Activated CD8-positive, alpha-beta T cell treated with anti-CD3 and anti-CD28 coated beads for 36 hours (primary cell): Measurements from ENCODE around the gene GPBP1. TPM values are rescaled to one million over a fixed set of nuclear protein-coding genes. Genes with fewer than 3 reads are reported as not detected.
"Not testable (repeated sequence)": the region's sequence is repeated elsewhere in the genome, so short reads cannot be mapped to it uniquely, and the experiment has no call there.

Source experiments
- ATAC-seq: fragments of 200-7000 bp; cut with Tn5 transposase; one replicate; pipeline ENCODE4 v1.10.0; 2021; ENCODE audit warnings: mild to moderate bottlenecking, moderate library complexity
- CTCF ChIA-PET: fragments of 350-600 bp; sonication (Branson Sonifier 250); formaldehyde crosslinking; loops from one replicate; lab custom pipeline; 2021; ENCODE audit warnings: antibody characterized with exemption; lab: Charles Lee
- POLR2A ChIA-PET: fragments of 350-600 bp; sonication (Branson Sonifier 250); formaldehyde crosslinking; loops from one replicate; lab custom pipeline; 2021; ENCODE audit warnings: antibody characterized with exemption; lab: Charles Lee
- DNase-seq: peaks from one replicate; pipeline ENCODE4 v3.0.0-alpha.2; 2020
- H3K27ac Mint-ChIP-seq: one replicate; pipeline ENCODE4 v1.8.0; 2021; ENCODE audit warnings: mild to moderate bottlenecking, mixed read lengths
- H3K27me3 Mint-ChIP-seq: one replicate; pipeline ENCODE4 v1.8.0; 2021; ENCODE audit warnings: mixed read lengths
- H3K36me3 Mint-ChIP-seq: one replicate; pipeline ENCODE4 v1.8.0; 2021; ENCODE audit warnings: low read depth, mixed read lengths
- H3K4me1 Mint-ChIP-seq: one replicate; pipeline ENCODE4 v1.8.0; 2021; ENCODE audit warnings: low read depth, mixed read lengths
- H3K4me3 Mint-ChIP-seq: one replicate; pipeline ENCODE4 v1.8.0; 2021; ENCODE audit warnings: mild to moderate bottlenecking, moderate library complexity, mixed read lengths
- H3K9me3 Mint-ChIP-seq: one replicate; pipeline ENCODE4 v1.8.0; 2021; ENCODE audit warnings: mixed read lengths
- CTCF ChIP-seq: fragments of 200-600 bp; IDR thresholded peaks from one replicate; pipeline ENCODE4 v1.8.0; 2022; ENCODE audit warnings: antibody characterized with exemption, mild to moderate bottlenecking
- intact Hi-C: fragments of 100-400 bp; cut with micrococcal nuclease; formaldehyde crosslinking; loops from one replicate; pipeline ENCODE4 v1.10.0; 2022
- total RNA-seq, 2 experiments: library from RNA; stranded (reverse); gene quantifications; one replicate each; pipeline ENCODE4 v1.2.3, GENCODE V29; 2021

Gene GPBP1
- total RNA-seq, 2 experiments from 2014 or later, result 87.9 to 88.5 TPM

GRCh38 chr5:57304931-57305330 is 131.1 kb downstream of the GPBP1 start:
- Mint-ChIP-seq H3K27ac (no peak overlapping the region), H3K4me3 (no peak overlapping the region), H3K9me3 (peaks cover 2% of the 10 kb centered on the region), H3K27me3 (no peaks in the 10 kb centered on the region), H3K4me1 (peaks cover 19% of the 10 kb centered on the region), H3K36me3 (no peaks in the 10 kb centered on the region)
- no peak for TF ChIP-seq CTCF
- intact Hi-C loops, result no loop called here
- ATAC-seq, result no peak
- DNase-seq, result no peak
- POLR2A ChIA-PET, result no interaction called here
- CTCF ChIA-PET, result no interaction called here

GRCh38 chr5:57306359-57306758 is 132.5 kb downstream of the GPBP1 start:
- H3K4me1 Mint-ChIP-seq, result peaks cover 13% of the 10 kb centered on the region

GRCh38 chr5:57307516-57307915 is 133.7 kb downstream of the GPBP1 start:
- H3K27me3 Mint-ChIP-seq, result no peaks in the 10 kb centered on the region
- ChIA-PET POLR2A (no interaction called here), CTCF (interaction anchor here (0.9 to 1.7 kb wide), 3 partner anchors 9 to 1153 kb away, joined by 3 to 4 read pairs (median 4); no protein-coding TSS in a partner anchor)
- no peak overlapping the region for H3K4me3 Mint-ChIP-seq
- H3K9me3 Mint-ChIP-seq, result peaks cover 2% of the 10 kb centered on the region
- DNase-seq (no peak), ATAC-seq (no peak)
- no peak for TF ChIP-seq CTCF
- no peak overlapping the region for H3K27ac Mint-ChIP-seq
- intact Hi-C loops, result no loop called here
- peaks cover 3% of the 10 kb centered on the region for H3K4me1 Mint-ChIP-seq
- no peaks in the 10 kb centered on the region for H3K36me3 Mint-ChIP-seq

More at GRCh38 chr5:57306359-57306758, 132.5 kb downstream of the GPBP1 start:
- intact Hi-C loops, result no loop called here
- H3K4me3 Mint-ChIP-seq, result no peak overlapping the region
- no peak overlapping the region for H3K27ac Mint-ChIP-seq
- peaks cover 2% of the 10 kb centered on the region for H3K9me3 Mint-ChIP-seq
- DNase-seq (no peak), ATAC-seq (no peak)
- ChIA-PET POLR2A (no interaction called here), CTCF (no interaction called here)
- TF ChIP-seq CTCF, result no peak
- no peaks in the 10 kb centered on the region for H3K36me3 Mint-ChIP-seq
- no peaks in the 10 kb centered on the region for H3K27me3 Mint-ChIP-seq

GRCh38 chr5:57309022-57309421 is 135.2 kb downstream of the GPBP1 start:
- H3K9me3 Mint-ChIP-seq, H3K27ac Mint-ChIP-seq, CTCF ChIA-PET, DNase-seq, H3K27me3 Mint-ChIP-seq, H3K4me3 Mint-ChIP-seq, ATAC-seq, H3K4me1 Mint-ChIP-seq, H3K36me3 Mint-ChIP-seq, intact Hi-C loops: not testable (repeated sequence)
- POLR2A ChIA-PET, result interaction anchor here (0.5 kb wide), 1 partner anchor 193 kb away, joined by 3 read pairs; no protein-coding TSS in a partner anchor

- H3K4me1 Mint-ChIP-seq, result no peaks in the 10 kb centered on the region
- H3K4me3 Mint-ChIP-seq, result no peak overlapping the region
- peaks cover 2% of the 10 kb centered on the region for H3K9me3 Mint-ChIP-seq
- ChIA-PET CTCF (interaction anchor here (1.1 kb wide), 1 partner anchor 13 kb away, joined by 5 read pairs; no protein-coding TSS in a partner anchor), POLR2A (no interaction called here)
- H3K27me3 Mint-ChIP-seq, result no peaks in the 10 kb centered on the region
- H3K27ac Mint-ChIP-seq, result no peak overlapping the region
- no peak for TF ChIP-seq CTCF
- ATAC-seq (no peak), DNase-seq (no peak)
- no peaks in the 10 kb centered on the region for H3K36me3 Mint-ChIP-seq
- intact Hi-C loops, result no loop called here
Measured at GRCh38 chr5:57311251-57311650, 137.4 kb downstream of the GPBP1 start.
